Naive B cell (primary cell): Measurements from ENCODE around the gene PACS2. TPM values are rescaled to one million over a fixed set of nuclear protein-coding genes. Genes with fewer than 3 reads are reported as not detected.

Source experiments
- ATAC-seq, 2 donors: fragments of 150-1000 bp; cut with Tn5 transposase; 2 replicates each; pipeline ENCODE4 v1.10.0; 2021; ENCODE audit warnings: low read depth in 2 of 2, mild to moderate bottlenecking in 2 of 2, moderate library complexity in 2 of 2
- DNase-seq: peaks from one replicate; pipeline ENCODE4 v3.0.0; 2022
- H3K27ac Mint-ChIP-seq, 6 donors: one replicate each; pipeline ENCODE4 v1.8.0; 2020 to 2022; ENCODE audit warnings: mild to moderate bottlenecking in 6 of 6, mixed read lengths in 6 of 6, moderate library complexity in 5 of 6, inconsistent platforms in 2 of 6
- H3K27me3 Mint-ChIP-seq, 3 donors: one replicate each; pipeline ENCODE4 v1.8.0; 2021 to 2022; ENCODE audit warnings: mixed read lengths in 3 of 3, mild to moderate bottlenecking in 1 of 3
- H3K36me3 Mint-ChIP-seq, 2 donors: one replicate each; pipeline ENCODE4 v1.8.0; 2020 to 2022; ENCODE audit warnings: mixed read lengths in 2 of 2, inconsistent platforms in 1 of 2, mild to moderate bottlenecking in 1 of 2
- H3K4me1 Mint-ChIP-seq, 3 donors: one replicate each; pipeline ENCODE4 v1.8.0; 2020 to 2022; ENCODE audit warnings: mixed read lengths in 3 of 3, inconsistent platforms in 1 of 3, mild to moderate bottlenecking in 1 of 3, moderate library complexity in 1 of 3
- H3K4me3 Mint-ChIP-seq, 8 donors: one replicate each; pipeline ENCODE4 v1.8.0; 2020 to 2022; ENCODE audit warnings: mild to moderate bottlenecking in 8 of 8, mixed read lengths in 8 of 8, moderate library complexity in 8 of 8, inconsistent platforms in 2 of 8
- H3K9me3 Mint-ChIP-seq, 7 donors: one replicate each; pipeline ENCODE4 v1.8.0; 2020 to 2022; ENCODE audit warnings: mixed read lengths in 7 of 7, mild to moderate bottlenecking in 5 of 7, inconsistent platforms in 2 of 7, moderate library complexity in 1 of 7
- polyA plus RNA-seq, 6 donors: library from polyadenylated mRNA; unstranded; fragments of 300-500 nt; fragmentation: Illumina TruSeq; gene quantifications; one replicate each; pipeline ENCODE4 v1.2.3, GENCODE V29; 2021; ENCODE audit warnings: low read depth in 6 of 6

The PACS2 gene
- polyA plus RNA-seq, 6 donors from 2014 or later: 1.3 to 3.7 (median 1.5) TPM

DNA sequence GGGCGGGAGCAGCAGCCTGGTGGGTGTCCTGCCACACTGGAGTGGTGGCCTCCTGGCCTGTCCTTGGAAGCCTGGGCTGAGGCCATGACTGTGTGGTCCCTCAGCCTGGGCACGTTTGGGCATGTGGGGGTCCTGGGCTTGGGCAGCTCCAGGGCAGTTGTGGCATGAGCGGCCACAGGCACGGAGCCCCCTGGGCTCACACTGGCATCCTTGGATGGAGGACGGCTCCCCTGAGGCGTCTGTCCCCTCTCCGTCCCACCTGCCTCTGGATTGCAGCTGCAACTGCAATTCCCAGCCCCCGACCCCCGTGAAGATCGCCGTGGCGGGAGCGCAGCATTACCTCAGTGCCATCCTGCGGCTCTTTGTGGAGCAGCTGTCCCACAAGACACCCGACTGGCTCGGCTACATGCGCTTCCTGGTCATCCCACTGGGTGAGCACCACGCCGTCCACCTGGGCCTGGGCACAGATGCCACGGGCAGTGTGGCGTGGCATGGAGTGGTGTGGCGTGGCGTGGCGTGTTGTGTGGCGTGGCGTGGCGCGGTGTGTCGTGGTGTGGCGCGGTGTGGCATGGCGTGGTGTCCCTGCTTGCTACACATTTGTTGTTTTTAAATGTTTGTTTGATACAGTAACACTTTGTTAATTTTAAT, 68.7 kb downstream of the PACS2 start:
- Mint-ChIP-seq H3K27me3 (no peaks in the 10 kb centered on the region), H3K4me1 (peaks cover 0 to 6% (median 0%) of the 10 kb centered on the region in 3 donors), H3K4me3 (no peak overlapping the region), H3K27ac (no peak overlapping the region), H3K36me3 (no peaks in the 10 kb centered on the region), H3K9me3 (no peaks in the 10 kb centered on the region)
- ATAC-seq: no peak
- DNase-seq: no peak

DNA sequence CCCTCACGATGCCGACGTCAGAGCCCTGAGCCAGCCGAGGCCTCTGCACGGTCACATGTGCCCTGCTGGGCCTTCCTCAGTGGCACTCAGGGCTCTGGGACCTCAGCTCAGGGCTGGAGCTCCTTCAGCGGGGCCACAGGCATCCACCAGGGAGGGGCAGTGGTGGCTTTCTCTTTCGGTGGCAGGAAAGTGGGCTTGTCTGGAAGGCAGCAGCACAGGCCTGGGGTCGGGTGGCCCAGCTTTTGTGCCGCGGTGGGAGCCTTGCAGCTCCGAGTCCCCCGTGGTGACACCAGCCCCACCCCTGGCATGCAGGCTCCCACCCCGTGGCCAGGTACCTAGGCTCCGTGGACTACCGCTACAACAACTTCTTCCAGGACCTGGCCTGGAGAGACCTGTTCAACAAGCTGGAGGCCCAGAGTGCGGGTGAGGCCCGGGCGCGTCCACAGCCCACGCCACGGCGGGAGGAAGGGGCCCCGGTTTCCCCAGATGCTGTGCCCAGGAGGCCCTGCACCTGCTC, 69.6 kb downstream of the PACS2 start:
- Mint-ChIP-seq H3K27ac (no peak overlapping the region), H3K36me3 (no peaks in the 10 kb centered on the region), H3K27me3 (no peaks in the 10 kb centered on the region), H3K4me3 (no peak overlapping the region), H3K4me1 (peaks cover 0 to 3% (median 0%) of the 10 kb centered on the region in 3 donors), H3K9me3 (no peaks in the 10 kb centered on the region)
- no peak for ATAC-seq
- no peak for DNase-seq

DNA sequence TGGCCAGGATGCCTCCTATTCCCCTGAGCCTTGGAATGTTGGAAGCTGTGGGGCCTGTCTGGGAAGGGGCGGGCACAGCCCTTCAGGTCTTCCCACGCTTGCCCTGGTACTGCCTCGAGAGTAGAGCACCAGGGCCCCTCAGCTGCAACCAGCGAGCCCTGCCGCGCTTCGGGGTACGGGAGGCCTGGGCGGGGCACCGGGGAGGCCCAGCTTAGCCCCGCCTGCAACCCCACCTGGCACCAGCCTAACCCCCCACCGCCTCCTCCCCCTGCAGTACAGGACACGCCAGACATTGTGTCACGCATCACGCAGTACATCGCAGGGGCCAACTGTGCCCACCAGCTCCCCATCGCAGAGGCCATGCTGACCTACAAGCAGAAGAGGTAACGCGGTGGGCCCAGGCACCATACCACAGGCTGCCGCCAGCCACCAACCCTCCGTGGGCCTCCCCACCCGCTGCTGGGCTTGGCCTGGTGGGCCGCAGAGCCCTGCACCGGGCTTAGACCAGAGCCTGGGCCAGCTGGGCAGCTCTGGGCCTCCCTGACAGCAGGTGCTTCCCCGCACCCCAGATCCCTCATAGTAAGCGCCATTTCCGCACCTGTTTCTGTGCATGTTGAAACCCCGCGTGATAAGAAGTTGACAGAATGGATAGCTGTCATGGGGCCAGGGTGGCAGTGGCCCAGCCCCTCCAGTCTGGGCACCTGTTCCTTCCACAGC, 70.2 kb downstream of the PACS2 start:
- Mint-ChIP-seq H3K4me1 (peaks cover 0 to 3% (median 0%) of the 10 kb centered on the region in 3 donors), H3K27ac (peak overlapping the region in 1 of 6 donors; percentile 21), H3K9me3 (no peaks in the 10 kb centered on the region), H3K27me3 (no peaks in the 10 kb centered on the region), H3K4me3 (no peak overlapping the region), H3K36me3 (no peaks in the 10 kb centered on the region)
- no peak for ATAC-seq
- no peak for DNase-seq

DNA sequence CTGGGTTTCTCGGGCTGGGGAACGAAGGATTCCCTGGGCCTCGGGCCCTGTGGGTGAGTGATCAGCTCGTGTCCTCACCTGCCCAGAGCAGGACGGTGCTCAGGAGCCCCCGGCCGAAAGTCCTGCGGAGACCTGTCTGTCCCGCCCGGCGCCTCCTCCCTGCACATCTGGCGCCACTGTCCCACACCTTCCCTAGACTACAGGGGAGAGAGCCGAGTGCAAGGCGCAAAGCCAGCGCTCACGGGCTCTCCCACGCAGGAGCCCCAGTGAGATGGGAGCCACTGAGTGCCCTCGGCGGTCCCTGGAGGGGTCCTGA, 70.7 kb downstream of the PACS2 start:
- Mint-ChIP-seq H3K27ac (no peak overlapping the region), H3K27me3 (no peaks in the 10 kb centered on the region), H3K36me3 (no peaks in the 10 kb centered on the region), H3K4me3 (no peak overlapping the region), H3K9me3 (no peaks in the 10 kb centered on the region), H3K4me1 (peaks cover 5 to 8% (median 5%) of the 10 kb centered on the region in 3 donors)
- no peak for DNase-seq
- no peak for ATAC-seq

DNA sequence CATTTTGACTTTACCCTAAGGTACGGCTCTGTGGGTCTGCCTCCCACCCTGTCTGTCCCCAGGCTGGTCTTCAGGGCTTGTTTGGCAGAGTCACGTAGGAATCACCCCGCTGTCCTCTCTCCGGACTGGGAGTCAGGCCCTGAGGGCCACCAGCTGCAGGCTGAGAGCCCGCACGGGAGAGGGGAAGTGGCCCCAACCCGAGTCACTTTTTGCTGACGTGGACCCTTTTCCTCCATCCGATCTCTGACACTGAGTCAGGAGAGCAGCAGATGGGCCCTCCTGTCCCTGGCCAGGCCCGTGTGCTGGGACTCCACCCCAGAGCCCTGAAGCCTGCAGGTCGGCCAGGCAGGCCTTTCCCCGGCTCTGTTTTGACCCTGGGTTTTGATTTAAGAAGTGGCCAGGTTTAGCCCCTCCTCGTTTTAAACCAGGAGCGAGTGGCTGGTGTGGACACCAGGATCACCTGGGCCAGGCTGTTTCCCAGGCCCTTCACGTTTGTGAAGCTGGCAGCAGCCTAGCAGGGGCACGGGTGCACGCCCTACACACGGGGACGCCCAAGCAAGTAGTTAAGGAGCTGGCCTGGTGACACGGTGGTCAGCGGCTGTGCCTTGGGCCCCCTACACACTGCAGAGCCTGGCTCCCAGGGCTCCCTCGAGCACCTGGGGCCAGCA, 71.3 kb downstream of the PACS2 start:
- ATAC-seq (no peak), DNase-seq (no peak)
- Mint-ChIP-seq H3K9me3 (no peaks in the 10 kb centered on the region), H3K36me3 (no peaks in the 10 kb centered on the region), H3K27ac (no peak overlapping the region), H3K4me3 (no peak overlapping the region), H3K27me3 (no peaks in the 10 kb centered on the region), H3K4me1 (peaks cover 9 to 12% (median 9%) of the 10 kb centered on the region in 3 donors)

DNA sequence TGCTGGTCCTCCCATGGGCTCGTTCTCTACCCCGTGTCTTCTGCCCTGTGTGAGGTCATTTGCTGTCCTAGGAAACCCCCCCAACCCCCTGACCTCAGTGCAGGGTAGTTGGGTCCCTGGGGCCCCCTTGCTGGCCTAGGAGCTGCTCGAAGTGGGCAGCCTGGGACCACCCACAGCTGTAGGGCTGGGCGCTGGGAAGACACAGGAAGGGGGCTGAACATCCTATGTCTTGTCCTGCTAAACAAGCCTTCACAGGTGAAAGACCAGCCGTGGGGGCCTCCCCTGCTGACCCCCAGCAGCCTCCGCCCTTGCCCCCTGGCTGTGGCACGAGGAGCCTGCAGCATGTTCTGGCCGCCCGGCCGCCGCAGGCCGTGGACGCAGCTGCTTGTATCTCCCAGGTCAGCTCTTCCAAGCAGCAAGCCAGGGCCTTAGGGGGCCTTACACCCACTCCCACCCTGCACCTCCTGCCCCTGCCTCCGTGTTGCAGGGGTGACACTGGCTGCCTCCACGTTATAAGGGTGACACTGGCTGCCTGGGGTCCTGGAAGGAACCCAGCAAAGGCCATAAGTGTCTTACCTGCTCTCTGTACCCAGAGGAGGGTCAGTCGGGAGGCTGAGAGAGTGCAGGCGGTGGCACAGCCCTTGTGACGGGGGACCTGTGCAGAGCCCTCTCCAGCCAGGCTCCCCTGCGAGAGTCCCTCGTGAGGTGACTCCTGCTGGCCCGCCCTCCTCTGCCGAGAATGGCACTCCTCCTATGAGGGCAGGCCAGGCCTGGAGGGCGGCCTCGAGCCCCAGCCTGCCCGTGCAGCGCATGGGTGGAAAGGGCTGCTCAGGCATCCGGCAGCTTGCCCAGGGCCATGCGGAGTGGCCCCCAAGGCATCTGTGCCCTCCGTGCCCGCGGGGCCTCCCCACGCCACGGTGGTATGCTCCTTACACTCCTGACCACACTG, 72.3 kb downstream of the PACS2 start:
- no peak overlapping the region for H3K4me3 Mint-ChIP-seq
- peaks cover 9 to 15% (median 9%) of the 10 kb centered on the region in 3 donors for H3K4me1 Mint-ChIP-seq
- no peak for DNase-seq
- no peak for ATAC-seq
- no peaks in the 10 kb centered on the region for H3K27me3 Mint-ChIP-seq
- no peaks in the 10 kb centered on the region for H3K36me3 Mint-ChIP-seq
- H3K9me3 Mint-ChIP-seq: no peaks in the 10 kb centered on the region
- no peak overlapping the region for H3K27ac Mint-ChIP-seq

DNA sequence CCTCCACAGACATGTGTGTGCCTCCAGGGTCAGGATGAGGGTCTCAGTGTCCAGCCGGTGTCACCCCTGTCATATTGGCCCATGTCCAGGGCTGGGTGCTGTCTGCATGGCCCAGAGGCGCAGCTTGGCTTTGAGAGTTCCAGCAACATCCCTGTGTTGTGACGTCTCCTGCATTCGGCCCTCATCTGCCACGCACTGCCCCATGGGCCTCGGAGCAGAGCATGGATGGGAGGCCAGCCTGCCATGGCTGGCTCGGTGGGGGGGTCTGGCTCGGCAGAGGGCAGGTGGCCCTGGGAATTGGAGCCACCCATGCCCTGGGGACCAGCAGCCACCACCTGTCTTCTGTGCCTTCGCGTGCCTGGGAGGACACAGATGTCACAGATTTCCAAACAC, 73.0 kb downstream of the PACS2 start:
- H3K4me1 Mint-ChIP-seq: peaks cover 9 to 15% (median 9%) of the 10 kb centered on the region in 3 donors
- H3K4me3 Mint-ChIP-seq: no peak overlapping the region
- DNase-seq: no peak
- H3K9me3 Mint-ChIP-seq: no peaks in the 10 kb centered on the region
- H3K27ac Mint-ChIP-seq: no peak overlapping the region
- no peak for ATAC-seq
- H3K27me3 Mint-ChIP-seq: no peaks in the 10 kb centered on the region
- H3K36me3 Mint-ChIP-seq: no peaks in the 10 kb centered on the region

DNA sequence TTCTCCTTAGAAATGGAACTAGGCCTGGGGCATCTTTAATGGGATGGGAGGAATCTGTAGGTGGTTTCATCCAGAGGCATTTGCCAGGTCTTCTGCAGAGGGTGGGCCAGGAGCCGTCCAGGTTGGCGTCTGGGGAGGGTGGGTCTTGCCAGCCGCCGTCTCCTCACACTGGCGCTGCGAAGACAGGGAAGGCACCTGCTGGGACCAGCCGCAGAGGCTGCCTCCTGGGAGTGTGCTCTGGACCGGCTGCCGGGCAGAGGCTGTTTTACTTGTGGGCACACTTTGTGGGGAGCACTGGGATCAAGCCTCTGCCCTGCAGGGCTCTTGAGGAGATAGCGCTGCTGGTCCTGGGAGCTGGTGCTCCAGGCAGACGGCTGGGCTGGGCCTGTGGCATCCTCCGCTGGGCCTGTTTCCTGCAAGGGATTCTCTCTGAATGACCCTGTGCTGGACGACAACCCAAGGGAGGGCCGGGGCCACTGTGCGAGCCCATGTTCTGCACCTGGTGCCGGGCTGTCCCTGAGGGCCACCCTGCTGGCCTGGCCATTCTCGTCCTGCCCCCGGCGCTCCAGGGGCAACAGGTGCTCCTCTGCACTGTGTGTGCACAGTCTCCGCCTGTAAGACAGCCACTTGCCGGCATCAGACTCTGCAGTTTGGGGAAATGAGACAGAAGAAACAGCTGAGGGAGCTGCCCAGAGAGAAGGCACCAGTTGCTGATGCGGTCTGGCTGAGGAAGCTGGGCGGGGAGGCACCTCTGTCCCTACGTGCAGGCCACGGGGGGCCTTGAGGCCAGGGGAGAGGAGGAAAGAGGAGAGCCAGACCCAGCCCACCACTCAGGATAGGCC, 73.8 kb downstream of the PACS2 start:
- DNase-seq (no peak), ATAC-seq (no peak)
- Mint-ChIP-seq H3K4me3 (peak overlapping the region in 1 of 8 donors; percentile 18), H3K27ac (peak overlapping the region in 1 of 6 donors; percentile 96), H3K4me1 (peaks cover 9 to 15% (median 9%) of the 10 kb centered on the region in 3 donors), H3K36me3 (no peaks in the 10 kb centered on the region), H3K9me3 (no peaks in the 10 kb centered on the region), H3K27me3 (no peaks in the 10 kb centered on the region)

DNA sequence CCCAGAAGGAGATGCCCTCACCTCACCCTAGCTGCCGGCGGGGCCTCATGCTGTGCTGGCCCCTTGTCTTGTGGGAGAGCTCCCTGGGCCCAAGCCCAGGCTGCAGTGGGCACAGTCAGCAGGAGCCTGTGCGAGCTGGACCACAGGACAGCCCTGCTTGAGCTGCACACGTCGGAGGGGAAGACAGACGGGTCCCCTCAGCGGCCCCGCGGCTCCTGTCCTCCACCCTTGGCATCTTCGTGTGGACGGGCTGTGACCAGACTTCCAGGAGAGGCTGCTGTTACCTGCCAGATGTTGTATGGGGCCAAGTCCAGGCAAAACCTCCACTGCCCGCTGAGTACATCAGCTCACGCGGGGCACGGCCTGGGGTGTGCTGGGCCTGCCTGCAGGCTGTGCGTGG, 74.4 kb downstream of the PACS2 start:
- H3K4me3 Mint-ChIP-seq: peak overlapping the region in 1 of 8 donors; percentile 18
- peak overlapping the region in 1 of 6 donors; percentile 96 for H3K27ac Mint-ChIP-seq
- DNase-seq (no peak), ATAC-seq (no peak)
- no peaks in the 10 kb centered on the region for H3K9me3 Mint-ChIP-seq
- no peaks in the 10 kb centered on the region for H3K27me3 Mint-ChIP-seq
- H3K36me3 Mint-ChIP-seq: no peaks in the 10 kb centered on the region
- peaks cover 9 to 15% (median 9%) of the 10 kb centered on the region in 3 donors for H3K4me1 Mint-ChIP-seq

DNA sequence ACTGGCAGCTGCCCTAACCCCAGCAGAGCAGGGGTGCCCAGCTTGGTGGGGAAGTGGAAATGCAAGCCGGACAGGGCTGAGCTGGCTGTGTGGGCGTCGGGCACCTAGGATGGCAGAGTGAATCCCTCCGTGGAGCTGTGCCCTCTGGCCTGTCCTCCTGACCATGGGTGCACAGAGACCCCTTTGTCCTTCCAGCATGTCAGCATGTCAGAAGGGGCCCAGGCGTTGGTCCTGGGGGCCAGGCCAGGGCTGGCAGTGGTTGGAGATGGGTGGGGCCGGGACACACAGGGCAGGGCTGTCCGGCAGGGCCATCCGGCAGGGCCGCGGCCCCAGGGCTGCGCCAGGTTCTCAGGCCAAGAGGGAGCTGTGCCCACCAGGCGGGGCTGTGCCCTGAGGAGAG, 75.0 kb downstream of the PACS2 start:
- H3K4me3 Mint-ChIP-seq: no peak overlapping the region
- no peak overlapping the region for H3K27ac Mint-ChIP-seq
- no peaks in the 10 kb centered on the region for H3K9me3 Mint-ChIP-seq
- H3K27me3 Mint-ChIP-seq: no peaks in the 10 kb centered on the region
- no peak for DNase-seq
- no peaks in the 10 kb centered on the region for H3K36me3 Mint-ChIP-seq
- ATAC-seq: no peak
- peaks cover 9 to 15% (median 9%) of the 10 kb centered on the region in 3 donors for H3K4me1 Mint-ChIP-seq

DNA sequence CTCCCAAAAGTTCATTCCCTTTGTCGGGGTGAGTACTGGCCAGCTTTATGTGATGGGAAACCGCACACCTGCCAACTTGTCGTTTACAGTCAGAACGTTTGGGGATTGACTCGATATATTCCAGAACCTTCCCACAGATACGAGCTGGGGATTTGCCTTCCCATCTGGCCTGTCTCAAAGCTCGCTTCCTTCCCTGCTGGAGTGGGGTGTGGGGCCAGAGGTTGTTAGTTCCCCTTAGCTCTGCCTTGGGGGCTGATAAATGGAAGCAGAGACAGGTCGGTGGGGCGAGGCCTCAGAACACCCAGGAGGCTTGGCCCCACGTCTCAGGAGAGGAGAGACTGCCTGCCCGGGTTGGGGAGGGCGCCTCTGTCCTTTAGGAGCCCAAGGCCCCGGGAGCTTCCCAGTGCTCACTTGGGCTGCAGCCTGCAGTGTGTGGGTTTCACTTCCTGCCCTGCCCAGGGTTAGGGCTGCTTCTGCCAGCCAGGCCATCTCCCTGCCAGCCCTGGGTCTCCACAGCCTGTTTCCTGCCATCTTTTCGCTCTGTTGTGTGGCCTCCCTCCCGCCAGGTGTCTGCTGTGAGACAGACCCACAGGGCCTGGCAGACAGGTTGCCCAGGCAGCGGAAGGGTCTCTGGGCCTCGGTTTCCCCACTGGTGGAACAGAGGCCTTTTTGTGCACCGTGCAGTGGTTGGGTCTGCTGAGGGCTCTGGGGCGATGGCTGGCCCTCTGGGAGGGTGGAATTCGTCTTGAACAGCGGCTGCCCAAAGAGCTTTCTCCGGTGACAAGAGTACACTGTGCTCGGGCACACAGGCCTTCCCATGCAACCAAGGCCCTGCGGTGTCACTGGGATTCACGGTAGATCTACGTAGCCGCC, 75.7 kb downstream of the PACS2 start:
- ATAC-seq (peak; percentile 87 to 89), DNase-seq (no peak)
- Mint-ChIP-seq H3K9me3 (no peaks in the 10 kb centered on the region), H3K4me1 (peaks cover 9 to 15% (median 9%) of the 10 kb centered on the region in 3 donors), H3K4me3 (peak overlapping the region in 2 of 8 donors; percentile 20 to 27), H3K27me3 (no peaks in the 10 kb centered on the region), H3K36me3 (no peaks in the 10 kb centered on the region), H3K27ac (peak overlapping the region in 3 of 6 donors; percentile 36 to 60 (median 60))
